Calu3 (cell line): ENCODE measurements around the gene SNX20. TPM values are rescaled to one million over a fixed set of nuclear protein-coding genes. Genes with fewer than 3 reads are reported as not detected.

Experiments
- BruUV-seq: library from RNA; stranded (reverse); fragments of 400-500 nt; replicated peaks from 2 replicates; lab custom pipeline; 2021; lab: Mats Ljungman, UMichigan
- CTCF ChIA-PET: fragments of 300-600 bp; sonication (Branson Sonifier 250); formaldehyde crosslinking; loops from one replicate; lab custom pipeline; 2022; ENCODE audit warnings: antibody characterized with exemption; lab: Charles Lee
- DNase-seq: peaks from one replicate; pipeline ENCODE4 v3.0.0; 2022
- H3K27ac Mint-ChIP-seq: one replicate; pipeline ENCODE4 v1.8.0; 2022; ENCODE audit warnings: mixed read lengths; ENCODE audit not compliant: unreplicated experiment
- H3K27me3 Mint-ChIP-seq: one replicate; pipeline ENCODE4 v1.8.0; 2022; ENCODE audit warnings: mixed read lengths; ENCODE audit not compliant: unreplicated experiment
- H3K36me3 Mint-ChIP-seq: one replicate; pipeline ENCODE4 v1.8.0; 2022; ENCODE audit warnings: mild to moderate bottlenecking, moderate library complexity, mixed read lengths; ENCODE audit not compliant: insufficient read depth, unreplicated experiment
- H3K4me1 Mint-ChIP-seq: one replicate; pipeline ENCODE4 v1.8.0; 2022; ENCODE audit warnings: mild to moderate bottlenecking, low read depth, mixed read lengths; ENCODE audit not compliant: unreplicated experiment
- H3K4me3 Mint-ChIP-seq: one replicate; pipeline ENCODE4 v1.8.0; 2022; ENCODE audit warnings: mild to moderate bottlenecking, low read depth, moderate library complexity, mixed read lengths; ENCODE audit not compliant: unreplicated experiment
- H3K9me3 Mint-ChIP-seq: one replicate; pipeline ENCODE4 v1.8.0; 2022; ENCODE audit warnings: low read depth, mixed read lengths; ENCODE audit not compliant: unreplicated experiment
- intact Hi-C: fragments of 100-400 bp; cut with micrococcal nuclease; formaldehyde crosslinking; loops from one replicate; pipeline ENCODE4 v1.10.0; 2022; ENCODE audit not compliant: unreplicated experiment
- total RNA-seq: library from RNA; stranded (reverse); gene quantifications from 2 replicates; pipeline ENCODE4 v1.2.3, GENCODE V29; 2022
- TF ChIP-seq, protein P1 (sequence below): fragments of 200-600 bp; IDR thresholded peaks from one replicate; pipeline ENCODE4 v1.8.0; 2022; ENCODE audit warnings: antibody characterized with exemption; ENCODE audit not compliant: unreplicated experiment

Gene SNX20
- total RNA-seq, 1 experiment from 2014 or later: not detected

GRCh38 chr16:50678531-50678930 lies 2.6 kb downstream of the SNX20 start:
- TF ChIP-seq, protein P1, sequence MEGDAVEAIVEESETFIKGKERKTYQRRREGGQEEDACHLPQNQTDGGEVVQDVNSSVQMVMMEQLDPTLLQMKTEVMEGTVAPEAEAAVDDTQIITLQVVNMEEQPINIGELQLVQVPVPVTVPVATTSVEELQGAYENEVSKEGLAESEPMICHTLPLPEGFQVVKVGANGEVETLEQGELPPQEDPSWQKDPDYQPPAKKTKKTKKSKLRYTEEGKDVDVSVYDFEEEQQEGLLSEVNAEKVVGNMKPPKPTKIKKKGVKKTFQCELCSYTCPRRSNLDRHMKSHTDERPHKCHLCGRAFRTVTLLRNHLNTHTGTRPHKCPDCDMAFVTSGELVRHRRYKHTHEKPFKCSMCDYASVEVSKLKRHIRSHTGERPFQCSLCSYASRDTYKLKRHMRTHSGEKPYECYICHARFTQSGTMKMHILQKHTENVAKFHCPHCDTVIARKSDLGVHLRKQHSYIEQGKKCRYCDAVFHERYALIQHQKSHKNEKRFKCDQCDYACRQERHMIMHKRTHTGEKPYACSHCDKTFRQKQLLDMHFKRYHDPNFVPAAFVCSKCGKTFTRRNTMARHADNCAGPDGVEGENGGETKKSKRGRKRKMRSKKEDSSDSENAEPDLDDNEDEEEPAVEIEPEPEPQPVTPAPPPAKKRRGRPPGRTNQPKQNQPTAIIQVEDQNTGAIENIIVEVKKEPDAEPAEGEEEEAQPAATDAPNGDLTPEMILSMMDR: no peak
- H3K9me3 Mint-ChIP-seq: no peaks in the 10 kb centered on the region
- peaks cover 15% of the 10 kb centered on the region for H3K4me1 Mint-ChIP-seq
- CTCF ChIA-PET: no interaction called here
- no peaks in the 10 kb centered on the region for H3K36me3 Mint-ChIP-seq
- peaks cover 12% of the 10 kb centered on the region for H3K27me3 Mint-ChIP-seq
- intact Hi-C loops: no loop called here
- no peak for DNase-seq
- no peak overlapping the region for H3K27ac Mint-ChIP-seq
- BruUV-seq: no TSS peak
- H3K4me3 Mint-ChIP-seq: no peak overlapping the region

GRCh38 chr16:50677351-50677750 lies 3.8 kb downstream of the SNX20 start:
- TF ChIP-seq, protein P1: peak; percentile 51
- peaks cover 12% of the 10 kb centered on the region for H3K27me3 Mint-ChIP-seq
- intact Hi-C loops: no loop called here
- BruUV-seq: no TSS peak
- peaks cover 15% of the 10 kb centered on the region for H3K4me1 Mint-ChIP-seq
- CTCF ChIA-PET: no interaction called here
- no peaks in the 10 kb centered on the region for H3K36me3 Mint-ChIP-seq
- H3K4me3 Mint-ChIP-seq: no peak overlapping the region
- peaks cover 8% of the 10 kb centered on the region for H3K9me3 Mint-ChIP-seq
- H3K27ac Mint-ChIP-seq: no peak overlapping the region
- no peak for DNase-seq

- Mint-ChIP-seq H3K4me1 (peaks cover 15% of the 10 kb centered on the region), H3K9me3 (peaks cover 8% of the 10 kb centered on the region), H3K4me3 (no peak overlapping the region), H3K36me3 (peaks cover under 1% of the 10 kb centered on the region), H3K27ac (no peak overlapping the region), H3K27me3 (peaks cover 12% of the 10 kb centered on the region)
- DNase-seq: no peak
- CTCF ChIA-PET: no interaction called here
- intact Hi-C loops: no loop called here
- TF ChIP-seq, protein P1: no peak
- BruUV-seq: no TSS peak
These were observed 4.4 kb downstream of the SNX20 start for GRCh38 chr16:50676684-50677225.

GRCh38 chr16:50675686-50676610 lies 5.2 kb downstream of the SNX20 start:
- Mint-ChIP-seq H3K27me3 (peaks cover 12% of the 10 kb centered on the region), H3K4me1 (peaks cover 15% of the 10 kb centered on the region), H3K4me3 (no peak overlapping the region), H3K27ac (no peak overlapping the region), H3K9me3 (peaks cover 13% of the 10 kb centered on the region), H3K36me3 (peaks cover 4% of the 10 kb centered on the region)
- CTCF ChIA-PET: interaction anchor here (0.6 to 1.9 kb wide), 5 partner anchors 9 to 397 kb away, joined by 3 to 16 read pairs (median 4); no protein-coding TSS in a partner anchor
- DNase-seq: peak; percentile 31
- BruUV-seq: no TSS peak
- TF ChIP-seq, protein P1: no peak
- intact Hi-C loops: no loop called here
